Sigmoid colon (tissue), 4 donors: ENCODE data around the gene FSTL4.

Source experiments
- CTCF ChIP-seq, 4 experiments: fragments of 450-650 bp in 3 of 4; fragments of 200-600 bp in 1 of 4; IDR thresholded peaks; one replicate each; pipeline ENCODE4 v1.5.1; 2016 to 2019; ENCODE audit warnings: antibody characterized with exemption in 4 of 4, mild to moderate bottlenecking in 3 of 4, moderate library complexity in 2 of 4
- EP300 ChIP-seq, 4 donors: sonication (generic); formaldehyde crosslinking; IDR thresholded peaks; one replicate each; pipeline ENCODE4 v1.6.1; 2017; ENCODE audit warnings: antibody characterized with exemption in 4 of 4
- POLR2A ChIP-seq, 2 donors: fragments of 450-650 bp; IDR thresholded peaks; one replicate each; pipeline ENCODE4 v1.6.1; 2016; ENCODE audit warnings: antibody characterized with exemption in 2 of 2, mild to moderate bottlenecking in 2 of 2, moderate library complexity in 2 of 2
- POLR2AphosphoS5 ChIP-seq, 4 donors: sonication (generic); formaldehyde crosslinking; IDR thresholded peaks; one replicate each; pipeline ENCODE4 v1.6.1; 2017; ENCODE audit warnings: antibody characterized with exemption in 4 of 4

- no peak for TF ChIP-seq CTCF (IDR thresholded peaks at IDR 0.05)
- no peak for TF ChIP-seq EP300 (IDR thresholded peaks at IDR 0.05)
- no peak for TF ChIP-seq POLR2A (IDR thresholded peaks at IDR 0.05)
- TF ChIP-seq POLR2AphosphoS5 (IDR thresholded peaks at IDR 0.05), result no peak
Measured at GRCh38 chr5:133253070-133253469, 359.3 kb downstream of the FSTL4 start.
